Fibroblast of the aortic adventitia (primary cell): ENCODE data around the gene ERICH6. TPM values are rescaled to one million over a fixed set of nuclear protein-coding genes. Genes with fewer than 3 reads are reported as not detected.

Experiments
- DNase-seq: peaks from one replicate; pipeline ENCODE4 v3.0.0-alpha.2; 2010; ENCODE audit warnings: low read depth
- H3K4me3 ChIP-seq: 2 replicates; pipeline ENCODE4 v1.5.1; 2011; ENCODE audit warnings: low read depth, mild to moderate bottlenecking, control low read depth, low read length, moderate library complexity
- total RNA-seq: library from RNA; depleted of rRNA; stranded (reverse); fragments of >200 nt; gene quantifications from 2 replicates; pipeline ENCODE4 v1.2.3, GENCODE V29; 2012; ENCODE audit warnings: low replicate concordance
- TF ChIP-seq, protein P1 (sequence below): IDR thresholded peaks from 2 replicates; pipeline ENCODE4 v1.5.1; 2011; ENCODE audit warnings: mild to moderate bottlenecking, low read length, control low read depth, inconsistent platforms; ENCODE audit not compliant: insufficient read depth

ERICH6 gene
- total RNA-seq, 1 donor, result 0.18 TPM

DNA sequence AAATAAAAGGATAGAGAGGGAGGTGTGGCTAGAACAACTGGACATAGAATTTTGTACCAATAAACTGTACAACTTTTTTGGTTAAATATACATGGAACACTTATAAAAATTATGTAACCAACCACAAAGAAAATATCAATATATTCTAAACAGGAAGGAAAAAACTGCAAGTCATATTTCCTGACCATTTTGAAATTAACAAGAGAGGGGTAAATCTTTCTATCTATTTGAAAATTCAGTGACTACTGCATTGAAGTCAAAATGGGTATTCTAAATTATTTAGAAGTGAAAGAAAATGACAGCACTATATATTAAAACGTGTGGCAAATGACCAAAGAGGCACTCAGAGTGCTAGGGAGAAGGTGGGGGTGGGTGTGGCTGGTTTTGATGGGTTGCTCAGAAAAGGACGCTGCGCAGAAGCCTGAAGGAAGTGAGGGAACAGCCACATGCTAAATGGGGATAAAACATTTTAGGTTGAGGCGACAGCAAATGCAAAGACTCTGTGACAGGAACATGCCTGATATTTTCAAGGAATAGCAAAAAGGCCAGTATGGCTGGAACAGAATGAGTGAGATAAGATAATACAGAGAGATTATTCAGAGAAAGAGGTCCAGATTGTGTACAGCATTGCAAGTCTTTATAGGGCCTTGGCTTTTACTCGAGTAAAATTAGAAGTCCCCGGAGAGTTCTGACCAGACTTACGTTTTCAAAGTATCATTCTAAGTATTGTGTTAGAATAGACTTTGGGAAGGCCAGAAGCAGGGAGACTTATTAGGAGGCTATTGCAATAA lies 41.1 kb downstream of the ERICH6 start:
- TF ChIP-seq, protein P1, sequence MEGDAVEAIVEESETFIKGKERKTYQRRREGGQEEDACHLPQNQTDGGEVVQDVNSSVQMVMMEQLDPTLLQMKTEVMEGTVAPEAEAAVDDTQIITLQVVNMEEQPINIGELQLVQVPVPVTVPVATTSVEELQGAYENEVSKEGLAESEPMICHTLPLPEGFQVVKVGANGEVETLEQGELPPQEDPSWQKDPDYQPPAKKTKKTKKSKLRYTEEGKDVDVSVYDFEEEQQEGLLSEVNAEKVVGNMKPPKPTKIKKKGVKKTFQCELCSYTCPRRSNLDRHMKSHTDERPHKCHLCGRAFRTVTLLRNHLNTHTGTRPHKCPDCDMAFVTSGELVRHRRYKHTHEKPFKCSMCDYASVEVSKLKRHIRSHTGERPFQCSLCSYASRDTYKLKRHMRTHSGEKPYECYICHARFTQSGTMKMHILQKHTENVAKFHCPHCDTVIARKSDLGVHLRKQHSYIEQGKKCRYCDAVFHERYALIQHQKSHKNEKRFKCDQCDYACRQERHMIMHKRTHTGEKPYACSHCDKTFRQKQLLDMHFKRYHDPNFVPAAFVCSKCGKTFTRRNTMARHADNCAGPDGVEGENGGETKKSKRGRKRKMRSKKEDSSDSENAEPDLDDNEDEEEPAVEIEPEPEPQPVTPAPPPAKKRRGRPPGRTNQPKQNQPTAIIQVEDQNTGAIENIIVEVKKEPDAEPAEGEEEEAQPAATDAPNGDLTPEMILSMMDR, result no peak
- H3K4me3 ChIP-seq, result no peak overlapping the region
- DNase-seq, result no peak

DNA sequence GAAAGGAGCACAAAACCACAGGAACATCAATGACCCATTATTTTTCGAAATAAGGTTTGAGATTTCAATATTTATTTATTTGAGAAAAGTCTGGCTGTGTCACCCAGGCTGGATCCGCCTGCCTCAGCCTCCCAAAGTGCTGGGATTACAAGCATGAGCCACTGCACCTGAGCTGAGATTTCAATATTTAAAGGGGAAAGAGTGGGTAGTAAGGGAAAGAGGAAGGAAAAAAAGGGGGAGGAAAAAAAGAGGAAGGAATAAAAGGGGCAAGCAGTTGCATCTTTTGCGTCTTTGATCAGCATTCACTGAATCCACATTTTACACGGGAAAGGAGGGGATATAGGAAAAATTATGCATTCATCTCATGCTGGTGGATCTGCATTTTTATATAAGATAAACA lies 47.4 kb downstream of the ERICH6 start:
- no peak for DNase-seq
- no peak overlapping the region for H3K4me3 ChIP-seq
- TF ChIP-seq, protein P1, result no peak

DNA sequence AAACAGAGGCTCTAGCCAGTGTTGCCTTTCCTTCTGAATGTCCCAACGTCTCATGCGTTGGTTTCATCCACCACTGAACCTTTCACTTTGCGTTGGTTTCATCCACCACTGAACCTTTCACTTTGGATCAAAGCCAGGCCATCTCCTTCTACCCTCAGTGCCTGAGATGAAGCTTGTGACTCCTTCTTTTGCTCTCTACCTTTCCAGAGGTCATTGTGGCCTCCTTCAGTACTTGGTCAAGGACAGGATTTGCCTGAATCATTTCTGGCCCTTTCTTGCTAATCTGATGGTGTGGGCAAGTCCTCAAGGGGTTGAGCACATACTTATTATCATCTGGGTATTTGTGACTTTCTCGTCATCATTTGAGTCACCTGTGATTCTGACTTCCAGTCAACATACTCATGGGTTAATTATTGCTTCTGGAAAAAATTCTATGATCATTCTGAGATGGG lies 50.6 kb downstream of the ERICH6 start:
- DNase-seq, result no peak
- TF ChIP-seq, protein P1, result no peak
- no peak overlapping the region for H3K4me3 ChIP-seq

DNA sequence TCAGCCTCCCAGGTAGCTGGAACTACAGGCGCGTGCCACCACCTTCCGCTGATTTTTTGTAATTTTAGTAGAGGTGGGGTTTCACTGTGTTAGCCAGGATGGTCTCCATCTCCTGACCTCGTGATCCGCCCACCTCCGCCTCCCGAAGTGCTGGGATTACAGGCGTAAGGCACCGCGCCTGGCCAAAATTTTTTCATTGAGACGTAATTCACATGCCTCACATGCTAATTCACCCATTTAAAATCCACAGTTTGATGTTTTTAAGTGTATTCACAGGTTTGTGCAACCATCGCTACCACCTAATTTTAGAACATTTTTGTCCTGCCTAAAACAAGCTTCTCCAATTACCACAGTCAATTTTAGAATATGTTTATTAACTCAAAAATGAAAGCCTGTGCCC lies 63.5 kb downstream of the ERICH6 start:
- no peak overlapping the region for H3K4me3 ChIP-seq
- DNase-seq, result no peak
- TF ChIP-seq, protein P1, result no peak

DNA sequence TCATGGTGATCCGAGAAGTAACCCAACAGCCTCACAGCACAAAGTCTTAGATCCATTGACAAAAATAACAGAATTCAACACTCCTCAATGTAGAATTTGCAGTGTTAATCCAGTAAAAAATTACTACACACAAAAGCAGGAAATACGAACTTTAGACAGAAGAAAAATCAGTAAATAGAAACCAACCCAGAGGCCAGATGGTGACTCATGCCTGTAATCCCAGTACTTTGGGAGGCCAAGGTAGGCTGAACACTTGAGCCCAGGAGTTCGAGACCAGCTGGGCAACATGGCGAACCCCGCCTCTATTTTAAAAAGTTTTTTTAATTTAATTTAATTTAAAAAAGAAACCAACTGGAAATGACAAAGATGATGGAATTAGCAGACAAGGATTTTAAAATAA lies 64.5 kb downstream of the ERICH6 start:
- TF ChIP-seq, protein P1, result no peak
- H3K4me3 ChIP-seq, result no peak overlapping the region
- DNase-seq, result peak; percentile 12

DNA sequence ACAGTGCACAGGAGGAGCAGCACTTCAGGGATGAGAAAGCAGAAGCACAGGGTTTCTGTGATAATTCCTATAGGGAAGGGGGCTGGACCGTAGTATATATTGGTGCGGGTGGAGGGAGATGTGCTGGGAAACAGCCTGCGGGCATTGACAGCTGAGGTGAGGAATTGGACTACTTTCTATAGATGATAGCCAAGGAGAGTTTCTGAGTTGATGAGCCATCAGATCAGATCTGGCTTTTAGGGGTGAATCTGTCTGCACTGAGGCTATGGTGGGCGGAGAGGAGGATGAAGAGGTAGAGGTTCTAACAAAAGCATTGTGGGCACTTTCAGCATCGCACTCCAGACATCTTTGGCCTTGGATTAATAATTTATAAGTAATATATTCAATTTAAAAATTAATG lies 67.5 kb downstream of the ERICH6 start:
- H3K4me3 ChIP-seq, result no peak overlapping the region
- TF ChIP-seq, protein P1, result no peak
- no peak for DNase-seq
